ENCODE measurements around the gene PRX.

PRX gene

DNA sequence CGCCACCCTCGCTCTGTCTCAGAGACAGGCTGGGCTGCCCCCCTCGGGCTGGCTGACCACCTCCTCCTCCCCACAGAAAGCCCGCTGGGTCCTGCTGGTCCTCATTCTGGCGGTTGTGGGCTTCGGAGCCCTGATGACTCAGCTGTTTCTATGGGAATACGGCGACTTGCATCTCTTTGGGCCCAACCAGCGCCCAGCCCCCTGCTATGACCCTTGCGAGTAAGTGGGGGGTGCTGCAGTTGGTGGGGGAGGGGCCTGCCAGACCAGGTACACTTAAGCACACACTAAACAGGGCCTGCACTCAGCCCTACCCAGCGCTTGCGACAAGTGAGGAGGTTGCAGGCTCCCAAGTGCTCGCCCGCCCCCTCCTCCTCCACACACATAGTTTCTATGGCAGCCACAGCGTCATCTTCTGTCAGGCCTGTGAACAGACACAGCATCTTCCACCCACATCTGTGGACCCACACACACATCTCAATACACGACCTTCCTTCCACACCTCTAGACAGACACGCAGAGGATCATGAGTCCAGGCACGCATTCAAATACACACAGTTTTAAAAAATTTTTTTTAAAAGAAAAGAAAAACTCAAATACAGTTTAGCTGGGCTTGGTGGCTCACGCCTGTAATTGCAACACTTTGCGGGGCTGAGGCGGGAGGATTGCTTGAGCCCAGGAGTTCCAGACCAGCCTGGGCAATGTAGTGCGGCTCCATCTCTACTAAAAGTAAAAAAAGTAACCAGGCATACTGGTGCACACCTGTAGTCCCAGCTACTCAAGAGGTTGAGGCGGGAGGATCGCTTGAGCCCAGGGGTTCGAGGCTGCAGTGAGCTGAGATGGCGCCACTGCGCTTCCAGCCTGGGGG, 46.2 kb downstream of the PRX start:
- H4K20me1 ChIP-seq (ENCODE audit: insufficient read depth, low read length) = no peaks in the 10 kb centered on the region
- no peak for TF ChIP-seq CTCF (IDR thresholded peaks at IDR 0.05; ENCODE audit: borderline replicate concordance, extremely low read depth, low read length, poor library complexity, severe bottlenecking)
- no peak for TF ChIP-seq EZH2 (IDR thresholded peaks at IDR 0.05; ENCODE audit: borderline replicate concordance, low read depth, low read length, severe bottlenecking)
- no peak overlapping the region for H2AFZ ChIP-seq (ENCODE audit: low read depth, low read length)
- H3K27me3 ChIP-seq (ENCODE audit: insufficient read depth, low read length, poor library complexity) = no peaks in the 10 kb centered on the region
- H3K4me1 ChIP-seq (ENCODE audit: insufficient read depth, low read length) = no peaks in the 10 kb centered on the region
- DNase-seq (no peak), ATAC-seq (ENCODE audit: insufficient read depth, low read depth) (no peak)
- H3K4me3 ChIP-seq (ENCODE audit: low read depth in 1 of 2, low read length in 2 of 2) = no peak overlapping the region
- no peak overlapping the region for H3K9ac ChIP-seq (ENCODE audit: low read depth, low read length)
- peaks cover 18% of the 10 kb centered on the region for H3K36me3 ChIP-seq (ENCODE audit: insufficient read depth, low read length)
- H3K79me2 ChIP-seq (ENCODE audit: insufficient read depth, low read length) = no peaks in the 10 kb centered on the region
- no peaks in the 10 kb centered on the region for H3K9me3 ChIP-seq (ENCODE audit: insufficient read depth, low read length, severe bottlenecking)
- H3K4me2 ChIP-seq (ENCODE audit: insufficient read depth, low read length) = no peak overlapping the region
- no peak overlapping the region for H3K27ac ChIP-seq (ENCODE audit: low read length)

GRCh38 chr19:40365613-40366401, 47.4 kb downstream of the PRX start:
- Histone ChIP-seq H3K9ac (ENCODE audit: low read depth, low read length) (no peak overlapping the region), H3K9me3 (ENCODE audit: insufficient read depth, low read length, severe bottlenecking) (no peaks in the 10 kb centered on the region), H3K4me2 (ENCODE audit: insufficient read depth, low read length) (no peak overlapping the region), H4K20me1 (ENCODE audit: insufficient read depth, low read length) (no peaks in the 10 kb centered on the region), H3K4me1 (ENCODE audit: insufficient read depth, low read length) (no peaks in the 10 kb centered on the region), H2AFZ (ENCODE audit: low read depth, low read length) (no peak overlapping the region), H3K27me3 (ENCODE audit: insufficient read depth, low read length, poor library complexity) (no peaks in the 10 kb centered on the region), H3K36me3 (ENCODE audit: insufficient read depth, low read length) (peaks cover 13% of the 10 kb centered on the region), H3K4me3 (ENCODE audit: low read depth in 1 of 2, low read length in 2 of 2) (no peak overlapping the region), H3K79me2 (ENCODE audit: insufficient read depth, low read length) (no peaks in the 10 kb centered on the region), H3K27ac (ENCODE audit: low read length) (no peak overlapping the region)
- ATAC-seq (ENCODE audit: insufficient read depth, low read depth) (no peak), DNase-seq (no peak)
- TF ChIP-seq EZH2 (IDR thresholded peaks at IDR 0.05; ENCODE audit: borderline replicate concordance, low read depth, low read length, severe bottlenecking) (no peak), CTCF (IDR thresholded peaks at IDR 0.05; ENCODE audit: borderline replicate concordance, extremely low read depth, low read length, poor library complexity, severe bottlenecking) (no peak)

- peaks cover 13% of the 10 kb centered on the region for H3K36me3 ChIP-seq (ENCODE audit: insufficient read depth, low read length)
- H3K79me2 ChIP-seq (ENCODE audit: insufficient read depth, low read length) = no peaks in the 10 kb centered on the region
- H3K4me2 ChIP-seq (ENCODE audit: insufficient read depth, low read length) = no peak overlapping the region
- DNase-seq (no peak), ATAC-seq (ENCODE audit: insufficient read depth, low read depth) (no peak)
- no peaks in the 10 kb centered on the region for H3K27me3 ChIP-seq (ENCODE audit: insufficient read depth, low read length, poor library complexity)
- H2AFZ ChIP-seq (ENCODE audit: low read depth, low read length) = no peak overlapping the region
- no peaks in the 10 kb centered on the region for H4K20me1 ChIP-seq (ENCODE audit: insufficient read depth, low read length)
- H3K27ac ChIP-seq (ENCODE audit: low read length) = no peak overlapping the region
- no peak overlapping the region for H3K4me3 ChIP-seq (ENCODE audit: low read depth in 1 of 2, low read length in 2 of 2)
- H3K4me1 ChIP-seq (ENCODE audit: insufficient read depth, low read length) = no peaks in the 10 kb centered on the region
- TF ChIP-seq CTCF (IDR thresholded peaks at IDR 0.05; ENCODE audit: borderline replicate concordance, extremely low read depth, low read length, poor library complexity, severe bottlenecking) = no peak
- no peak for TF ChIP-seq EZH2 (IDR thresholded peaks at IDR 0.05; ENCODE audit: borderline replicate concordance, low read depth, low read length, severe bottlenecking)
- H3K9ac ChIP-seq (ENCODE audit: low read depth, low read length) = no peak overlapping the region
- no peaks in the 10 kb centered on the region for H3K9me3 ChIP-seq (ENCODE audit: insufficient read depth, low read length, severe bottlenecking)
Measured at GRCh38 chr19:40365010-40365409, 48.2 kb downstream of the PRX start.
